H1 (cell line): ENCODE results near the gene NEK4. TPM values are rescaled to one million over a fixed set of nuclear protein-coding genes. Genes with fewer than 3 reads are reported as not detected.

ENCODE experiments used
- CTCF ChIA-PET: fragments of 300-600 bp; sonication (Branson Sonifier 250); formaldehyde crosslinking; loops from one replicate; lab custom pipeline; 2021; ENCODE audit not compliant: partially characterized antibody; lab: Charles Lee
- POLR2A ChIA-PET: fragments of 300-600 bp; sonication (Branson Sonifier 250); formaldehyde crosslinking; loops from one replicate; lab custom pipeline; 2021; ENCODE audit warnings: inconsistent platforms; ENCODE audit not compliant: partially characterized antibody; lab: Charles Lee
- DNase-seq, 2 experiments: peaks; one replicate each; pipeline versions ENCODE4 v3.0.0 to v3.0.0-alpha.2; 2010 to 2022; ENCODE audit warnings: low spot score in 2 of 2, low read depth in 1 of 2, mixed read lengths in 1 of 2
- FAIRE-seq: peaks from 2 replicates; lab custom pipeline; 2011; peaks lifted over from hg19 to GRCh38; lab: Jason Lieb, UNC
- H2AFZ ChIP-seq: 2 replicates; pipeline ENCODE4 v1.8.1; 2012; ENCODE audit warnings: low read length, inconsistent platforms
- H2AK5ac ChIP-seq: 2 replicates; pipeline ENCODE4 v1.6.1; 2013; ENCODE audit warnings: low read depth, low read length
- H2BK120ac ChIP-seq: replicated peaks from 2 replicates; pipeline ENCODE3; 2013; ENCODE audit warnings: low read depth, low read length, inconsistent platforms
- H2BK12ac ChIP-seq: 2 replicates; pipeline ENCODE4 v1.6.1; 2013; ENCODE audit warnings: low read depth, low read length
- H2BK15ac ChIP-seq: 2 replicates; pipeline ENCODE4 v1.6.1; 2013; ENCODE audit warnings: low read length
- H2BK20ac ChIP-seq: 2 replicates; pipeline ENCODE4 v1.6.1; 2013; ENCODE audit warnings: low read length
- H2BK5ac ChIP-seq: 2 replicates; pipeline ENCODE4 v1.6.1; 2013; ENCODE audit warnings: low read depth, low read length
- H3K14ac ChIP-seq: 2 replicates; pipeline ENCODE4 v1.6.1; 2013; ENCODE audit warnings: inconsistent platforms; ENCODE audit not compliant: insufficient read length
- H3K18ac ChIP-seq: 2 replicates; pipeline ENCODE4 v1.6.1; 2013; ENCODE audit warnings: low read length; ENCODE audit errors: extremely low read depth
- H3K23ac ChIP-seq: 2 replicates; pipeline ENCODE4 v1.6.1; 2013; ENCODE audit warnings: inconsistent platforms; ENCODE audit not compliant: insufficient read length
- H3K23me2 ChIP-seq: 2 replicates; pipeline ENCODE4 v1.6.1; 2013; ENCODE audit warnings: low read depth, low read length
- H3K27ac ChIP-seq: 2 replicates; pipeline ENCODE4 v1.6.1; 2011; ENCODE audit warnings: low read depth, low read length, inconsistent platforms
- H3K27me3 ChIP-seq, 4 experiments: replicated peaks in 1 of 4; 1 replicate in 1 of 4; 2 replicates in 3 of 4; pipeline versions ENCODE4 v1.6.1 to v1.8.1; 2011 to 2013; ENCODE audit warnings: low read length in 3 of 4, mild to moderate bottlenecking in 3 of 4, inconsistent platforms in 2 of 4, mixed read lengths in 2 of 4, moderate library complexity in 1 of 4; ENCODE audit not compliant: control insufficient read depth in 3 of 4, insufficient read depth in 3 of 4; ENCODE audit errors: extremely low read depth in 1 of 4
- H3K36me3 ChIP-seq, 4 experiments: 2 replicates each; pipeline versions ENCODE4 v1.6.1 to v1.8.1; 2011 to 2013; ENCODE audit warnings: mild to moderate bottlenecking in 4 of 4, low read length in 3 of 4, moderate library complexity in 2 of 4, control low read depth in 1 of 4, inconsistent platforms in 1 of 4; ENCODE audit not compliant: insufficient read depth in 4 of 4, control insufficient read depth in 2 of 4
- H3K4ac ChIP-seq: replicated peaks from 2 replicates; pipeline ENCODE3; 2013; ENCODE audit warnings: low read length, low read depth, mixed read lengths, inconsistent platforms; ENCODE audit not compliant: insufficient read length
- H3K4me1 ChIP-seq, 4 experiments: replicated peaks in 1 of 4; 1 replicate in 1 of 4; 2 replicates in 3 of 4; pipeline versions ENCODE4 v1.6.1 to v1.8.1; 2011 to 2013; ENCODE audit warnings: low read length in 3 of 4, inconsistent platforms in 2 of 4, mixed read lengths in 1 of 4; ENCODE audit not compliant: insufficient read depth in 4 of 4, control insufficient read depth in 3 of 4
- H3K4me2 ChIP-seq, 2 experiments: 2 replicates each; pipeline versions ENCODE4 v1.6.1 to v1.8.1; 2011 to 2013; ENCODE audit warnings: low read depth in 2 of 2, low read length in 2 of 2, control low read depth in 1 of 2, inconsistent platforms in 1 of 2, mild to moderate bottlenecking in 1 of 2; ENCODE audit not compliant: insufficient read depth in 1 of 2
- H3K4me3 ChIP-seq, 4 experiments: fragments of 200-600, 300-600 bp in 1 of 4; sonication (generic), shearing (Covaris generic), sonication (Bioruptor Twin) in 1 of 4; 2 replicates each; pipeline versions ENCODE4 v1.5.1 to v1.8.1; 2011 to 2016; ENCODE audit warnings: low read length in 4 of 4, low read depth in 3 of 4, control low read depth in 2 of 4, inconsistent platforms in 2 of 4, mild to moderate bottlenecking in 2 of 4, mixed read lengths in 1 of 4, moderate library complexity in 1 of 4; ENCODE audit not compliant: insufficient read depth in 2 of 4; ENCODE audit errors: extremely low read depth in 1 of 4
- H3K56ac ChIP-seq: replicated peaks from 2 replicates; pipeline ENCODE3; 2013; ENCODE audit warnings: low read depth, mild to moderate bottlenecking, mixed read lengths, low read length, inconsistent platforms; ENCODE audit not compliant: insufficient read length
- H3K79me1 ChIP-seq: 2 replicates; pipeline ENCODE4 v1.6.1; 2013; ENCODE audit warnings: low read depth, low read length, control low read depth
- H3K79me2 ChIP-seq, 2 experiments: 2 replicates each; pipeline versions ENCODE4 v1.6.1 to v1.8.1; 2012 to 2013; ENCODE audit warnings: low read length in 2 of 2, mild to moderate bottlenecking in 2 of 2, inconsistent platforms in 1 of 2; ENCODE audit not compliant: insufficient read depth in 2 of 2, control insufficient read depth in 1 of 2
- H3K9ac ChIP-seq, 4 experiments: replicated peaks in 1 of 4; 1 replicate in 1 of 4; 2 replicates in 3 of 4; pipeline versions ENCODE4 v1.6.1 to v1.8.1; 2011 to 2013; ENCODE audit warnings: low read depth in 3 of 4, low read length in 3 of 4, control low read depth in 2 of 4, mild to moderate bottlenecking in 2 of 4, moderate library complexity in 2 of 4, inconsistent platforms in 1 of 4; ENCODE audit errors: extremely low read depth in 1 of 4
- H3K9me3 ChIP-seq, 2 experiments: 2 replicates each; pipeline versions ENCODE4 v1.6.1 to v1.8.1; 2012 to 2013; ENCODE audit warnings: mild to moderate bottlenecking in 2 of 2, moderate library complexity in 2 of 2, control low read depth in 1 of 2, inconsistent platforms in 1 of 2, low read depth in 1 of 2, low read length in 1 of 2, mixed read lengths in 1 of 2; ENCODE audit not compliant: insufficient read depth in 2 of 2
- H4K20me1 ChIP-seq, 2 experiments: replicated peaks in 1 of 2; 2 replicates each; pipeline versions ENCODE3 to v1.8.1; 2011 to 2013; ENCODE audit warnings: inconsistent platforms in 2 of 2, low read length in 2 of 2, mild to moderate bottlenecking in 1 of 2; ENCODE audit not compliant: insufficient read depth in 2 of 2, control insufficient read depth in 1 of 2
- H4K5ac ChIP-seq: 2 replicates; pipeline ENCODE4 v1.6.1; 2013; ENCODE audit warnings: low read length, low read depth, mixed read lengths, inconsistent platforms; ENCODE audit not compliant: insufficient read length
- H4K8ac ChIP-seq: 2 replicates; pipeline ENCODE4 v1.8.0; 2013; ENCODE audit warnings: mild to moderate bottlenecking, moderate library complexity, low read length, inconsistent platforms; ENCODE audit not compliant: insufficient read depth; ENCODE audit errors: extremely low read depth
- H4K91ac ChIP-seq: replicated peaks from 2 replicates; pipeline ENCODE3; 2013; ENCODE audit warnings: low read length, mixed read lengths, inconsistent platforms; ENCODE audit not compliant: insufficient read length
- ATF3 ChIP-seq: IDR thresholded peaks from 2 replicates; pipeline ENCODE4 v1.6.1; 2011; ENCODE audit warnings: low read depth, mild to moderate bottlenecking, low read length; ENCODE audit not compliant: insufficient read depth
- BCL11A ChIP-seq, 2 experiments: IDR thresholded peaks; one replicate each; pipeline ENCODE4 v1.6.1; 2011; ENCODE audit warnings: low read depth in 2 of 2, low read length in 2 of 2, mild to moderate bottlenecking in 2 of 2
- GTF2F1 ChIP-seq: IDR thresholded peaks from 2 replicates; pipeline ENCODE4 v1.6.1; 2012; ENCODE audit warnings: low read depth, low read length, improper control_type of control experiment, borderline replicate concordance
- KDM1A ChIP-seq: fragments of 200-600, 300-600 bp; sonication (generic); IDR thresholded peaks from 2 replicates; pipeline ENCODE4 v1.7.1; 2016; ENCODE audit warnings: mild to moderate bottlenecking, low read length, borderline replicate concordance
- NANOG ChIP-seq: IDR thresholded peaks from 2 replicates; pipeline ENCODE4 v1.6.1; 2011; ENCODE audit warnings: low read length, low read depth, mild to moderate bottlenecking, inconsistent platforms; ENCODE audit not compliant: insufficient read depth, poor library complexity, severe bottlenecking
- SAP30 ChIP-seq: fragments of 300-600 bp; sonication (generic); IDR thresholded peaks from 2 replicates; pipeline ENCODE4 v1.7.1; 2012; ENCODE audit warnings: low read length, moderate library complexity, mild to moderate bottlenecking, inconsistent platforms; ENCODE audit not compliant: insufficient read depth, insufficient replicate concordance
- WGBS, 2 experiments: shearing (Covaris generic) in 1 of 2; methylation state at CpG; one replicate each; pipeline versions ENCODE4 v1.1.6 to v1.1.7; 2013 to 2015; ENCODE audit warnings: low lambda C conversion rate in 2 of 2, mixed read lengths in 2 of 2, inconsistent platforms in 1 of 2, low coverage in 1 of 2, missing lambda C conversion rate in 1 of 2; ENCODE audit not compliant: insufficient replicate concordance in 2 of 2, insufficient coverage in 1 of 2, insufficient read length in 1 of 2; ENCODE audit errors: extremely low coverage in 1 of 2, missing lambda C conversion rate in 1 of 2; 5-methylcytosine and 5-hydroxymethylcytosine counted together
- polyA plus RNA-seq, 7 experiments: library from polyadenylated mRNA; depleted of rRNA in 3 of 7; stranded (reverse) in 5 of 7; unstranded in 2 of 7; fragments of >200 nt in 5 of 7; fragments of 200-250 nt in 2 of 7; gene quantifications; 1 replicate in 5 of 7; 2 replicates in 1 of 7; 4 replicates in 1 of 7; pipeline versions ENCODE4 v1.2.1 to v1.2.3, GENCODE V29; 2011 to 2013; ENCODE audit warnings: missing spikeins in 2 of 7, mixed read lengths in 2 of 7
- total RNA-seq: library from RNA; stranded (reverse); fragmentation: NEBNext Ultra II Directional; extraction: Animal tissue kit (Norgen Biotek cat#: 25700); gene quantifications from 2 replicates; pipeline ENCODE4 v1.2.1, GENCODE V29; 2021

NEK4 gene
- total and polyA plus RNA-seq, 2 of the 8 experiments (the other 6 are each of a cell fraction or from before 2014, with no cell fraction given), result 7.5 to 40.0 TPM

DNA sequence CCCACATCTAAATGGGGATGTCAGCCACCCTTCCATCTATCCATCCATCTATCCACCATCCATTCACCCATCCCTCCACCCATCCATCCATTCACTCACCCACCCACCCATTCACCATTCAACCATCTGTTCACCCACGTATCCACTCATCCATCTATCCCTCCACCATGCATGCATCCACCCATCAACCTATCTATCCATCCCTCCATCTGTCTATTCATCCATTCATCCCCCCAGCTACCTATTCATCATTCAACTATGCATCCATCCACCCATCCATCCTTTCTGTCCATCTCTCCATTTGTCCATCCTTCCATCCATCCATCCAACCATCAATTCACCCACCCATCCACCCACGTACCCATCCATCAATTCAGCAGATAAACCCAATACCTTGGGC lies 38.4 kb upstream of the NEK4 start:
- H3K4me2 ChIP-seq, result no peak overlapping the region
- no peaks in the 10 kb centered on the region for H3K36me3 ChIP-seq
- H4K91ac ChIP-seq, result no peak overlapping the region
- no peak overlapping the region for H3K4ac ChIP-seq
- H3K27ac ChIP-seq, result no peak overlapping the region
- no peak overlapping the region for H2BK12ac ChIP-seq
- WGBS, 2 experiments, result 70 to 100% methylated on average over 1 to 2 of the region's 2 CpGs
- H3K4me1 ChIP-seq, result no peaks in the 10 kb centered on the region
- no peak overlapping the region for H4K8ac ChIP-seq
- no peaks in the 10 kb centered on the region; a peak in 1 of 7 replicates for H3K27me3 ChIP-seq
- ChIA-PET POLR2A (no interaction called here), CTCF (interaction anchor here (1.3 to 3.0 kb wide), 5 partner anchors 9 to 21 kb away, joined by 3 to 12 read pairs (median 5); no protein-coding TSS in a partner anchor)
- H3K4me3 ChIP-seq, result no peak overlapping the region
- no peaks in the 10 kb centered on the region for H3K79me1 ChIP-seq
- H3K18ac ChIP-seq, result no peak overlapping the region
- no peak for FAIRE-seq
- H2BK5ac ChIP-seq, result no peak overlapping the region
- no peaks in the 10 kb centered on the region for H4K20me1 ChIP-seq
- no peak overlapping the region for H2BK120ac ChIP-seq
- no peak for DNase-seq
- no peak overlapping the region for H2AFZ ChIP-seq
- no peak overlapping the region for H2AK5ac ChIP-seq
- H3K23me2 ChIP-seq, result peaks cover 5% of the 10 kb centered on the region; the same call in 1 of the 2 replicates
- H4K5ac ChIP-seq, result no peak overlapping the region
- no peak overlapping the region for H3K56ac ChIP-seq
- H3K23ac ChIP-seq, result no peak overlapping the region
- H3K9ac ChIP-seq, result no peak overlapping the region
- H2BK20ac ChIP-seq, result no peak overlapping the region
- no peaks in the 10 kb centered on the region for H3K79me2 ChIP-seq
- no peak overlapping the region for H2BK15ac ChIP-seq
- no peak overlapping the region for H3K14ac ChIP-seq
- H3K9me3 ChIP-seq, result no peaks in the 10 kb centered on the region
- TF ChIP-seq GTF2F1 (no peak), ATF3 (no peak), NANOG (no peak), KDM1A (no peak), BCL11A (IDR thresholded peaks at IDR 0.05; ENCODE audit: low read depth in 2 of 2, low read length in 2 of 2) (no peak), SAP30 (no peak)
